HG02943 (cell line): ENCODE measurements around the gene ETV6.

Experiments used
- ATAC-seq: cut with Tn5 transposase; IDR thresholded peaks from one replicate; pipeline ENCODE4 v1.9.1; 2021; ENCODE audit warnings: mild to moderate bottlenecking, low read depth, moderate library complexity; ENCODE audit not compliant: unreplicated experiment

Gene ETV6

GRCh38 chr12:11732023-11732422, 82.5 kb downstream of the ETV6 start:
- no peak for ATAC-seq

- ATAC-seq = no peak
Measured at GRCh38 chr12:11732715-11733114, 83.2 kb downstream of the ETV6 start.

GRCh38 chr12:11734580-11735180, 85.2 kb downstream of the ETV6 start:
- no peak for ATAC-seq

GRCh38 chr12:11738450-11738849, 89.0 kb downstream of the ETV6 start:
- no peak for ATAC-seq

GRCh38 chr12:11739980-11740577, 90.6 kb downstream of the ETV6 start:
- no peak for ATAC-seq

GRCh38 chr12:11741434-11742092, 92.1 kb downstream of the ETV6 start:
- ATAC-seq = no peak

- ATAC-seq = no peak
Measured at GRCh38 chr12:11743423-11744409, 94.2 kb downstream of the ETV6 start.

- no peak for ATAC-seq
Measured at GRCh38 chr12:11744410-11744801, 94.9 kb downstream of the ETV6 start.

- ATAC-seq = no peak
Measured at GRCh38 chr12:11745113-11745512, 95.6 kb downstream of the ETV6 start.

GRCh38 chr12:11746024-11746771, 96.7 kb downstream of the ETV6 start:
- ATAC-seq = no peak

- no peak for ATAC-seq
Measured at GRCh38 chr12:11746940-11747716, 97.7 kb downstream of the ETV6 start.

- no peak for ATAC-seq
Measured at GRCh38 chr12:11747969-11748368, 98.5 kb downstream of the ETV6 start.

- no peak for ATAC-seq
Measured at GRCh38 chr12:11748903-11749302, 99.4 kb downstream of the ETV6 start.

- ATAC-seq = peak; percentile 53
Measured at GRCh38 chr12:11749943-11750690, 100.6 kb downstream of the ETV6 start.

- no peak for ATAC-seq
Measured at GRCh38 chr12:11752403-11753149, 103.1 kb downstream of the ETV6 start.

GRCh38 chr12:11753150-11753499, 103.7 kb downstream of the ETV6 start:
- no peak for ATAC-seq

- no peak for ATAC-seq
Measured at GRCh38 chr12:11753826-11754225, 104.4 kb downstream of the ETV6 start.

- no peak for ATAC-seq
Measured at GRCh38 chr12:11754256-11754655, 104.8 kb downstream of the ETV6 start.
